GM12873 (cell line): Measurements from ENCODE around the gene CUX1.

ENCODE experiments used
- CTCF ChIP-seq: IDR thresholded peaks from 2 replicates; pipeline ENCODE4 v1.5.1; 2012; ENCODE audit warnings: low read depth, mild to moderate bottlenecking, moderate library complexity, low read length, control low read depth; ENCODE audit not compliant: insufficient read depth; ENCODE audit errors: missing control alignments

CUX1 gene

GRCh38 chr7:102260856-102261255 lies 443.4 kb downstream of the CUX1 start:
- no peak for TF ChIP-seq CTCF

- TF ChIP-seq CTCF = no peak
Measured at GRCh38 chr7:102261451-102261850, 444.0 kb downstream of the CUX1 start.

GRCh38 chr7:102262546-102262945 lies 445.1 kb downstream of the CUX1 start:
- TF ChIP-seq CTCF = no peak

- TF ChIP-seq CTCF = no peak
Measured at GRCh38 chr7:102264367-102264891, 447.0 kb downstream of the CUX1 start.

DNA sequence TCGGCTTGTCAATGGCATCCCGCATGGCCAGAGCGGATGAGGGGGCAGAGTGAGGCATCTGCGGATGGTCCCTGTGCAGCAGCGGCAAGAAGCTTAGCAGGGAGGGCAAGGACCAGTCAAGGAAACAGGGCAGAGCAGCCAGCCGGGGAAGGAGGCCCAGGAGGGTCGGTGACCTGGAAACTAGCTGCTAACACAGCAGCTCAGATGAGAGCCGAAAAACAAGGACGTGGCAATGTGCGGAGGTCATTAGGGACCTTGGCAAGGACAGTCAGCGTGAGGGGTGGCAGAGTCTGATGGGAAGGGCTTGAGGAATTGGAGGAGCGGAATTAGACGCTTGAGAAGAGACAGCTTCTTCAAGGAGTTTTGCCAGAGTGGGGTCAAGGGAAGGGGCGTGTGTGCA lies 449.1 kb downstream of the CUX1 start:
- no peak for TF ChIP-seq CTCF

- TF ChIP-seq CTCF = no peak
Measured at GRCh38 chr7:102268635-102269034, 451.2 kb downstream of the CUX1 start.

GRCh38 chr7:102270178-102270887 lies 452.9 kb downstream of the CUX1 start:
- no peak for TF ChIP-seq CTCF
